ENCODE results near the gene SFXN5.

Gene SFXN5

GRCh38 chr2:73020657-73021370 lies 50.7 kb downstream of the SFXN5 start:
- no peak overlapping the region for H3K4me2 ChIP-seq (ENCODE audit: low read depth, low read length, poor library complexity, severe bottlenecking)
- no peak overlapping the region for H3K27ac ChIP-seq (ENCODE audit: low read depth, low read length)
- no peak overlapping the region for H2AFZ ChIP-seq (ENCODE audit: low read depth, low read length, severe bottlenecking)
- H3K4me3 ChIP-seq (ENCODE audit: insufficient read depth, low read length, poor library complexity, severe bottlenecking), result no peak overlapping the region
- no peaks in the 10 kb centered on the region for H4K20me1 ChIP-seq (ENCODE audit: low read depth, low read length)
- no peak overlapping the region for H3K9ac ChIP-seq (ENCODE audit: low read length)
- H3K9me3 ChIP-seq (ENCODE audit: insufficient read depth, low read length), result no peaks in the 10 kb centered on the region
- H3K9me2 ChIP-seq (replicated peaks; ENCODE audit: insufficient read depth, low read length), result no peaks in the 10 kb centered on the region
- TF ChIP-seq CTCF (IDR thresholded peaks at IDR 0.05; ENCODE audit: insufficient read depth, low read length, poor library complexity, severe bottlenecking), result no peak
- no peak for TF ChIP-seq EZH2phosphoT487 (conservative IDR thresholded peaks at IDR 0.05; ENCODE audit: low read length)
- H3K36me3 ChIP-seq (ENCODE audit: low read length), result no peaks in the 10 kb centered on the region
- no peaks in the 10 kb centered on the region for H3K79me2 ChIP-seq (ENCODE audit: insufficient read depth, low read length)
- no peaks in the 10 kb centered on the region for H3K27me3 ChIP-seq (ENCODE audit: low read length)
- H3F3A ChIP-seq (ENCODE audit: insufficient read depth), result no peaks in the 10 kb centered on the region

- Histone ChIP-seq H3K4me2 (ENCODE audit: low read depth, low read length, poor library complexity, severe bottlenecking) (no peak overlapping the region), H3K4me3 (ENCODE audit: insufficient read depth, low read length, poor library complexity, severe bottlenecking) (no peak overlapping the region), H3K9ac (ENCODE audit: low read length) (no peak overlapping the region), H3K27ac (ENCODE audit: low read depth, low read length) (no peak overlapping the region), H3K9me2 (replicated peaks; ENCODE audit: insufficient read depth, low read length) (no peaks in the 10 kb centered on the region), H3K36me3 (ENCODE audit: low read length) (no peaks in the 10 kb centered on the region), H2AFZ (ENCODE audit: low read depth, low read length, severe bottlenecking) (no peak overlapping the region), H4K20me1 (ENCODE audit: low read depth, low read length) (no peaks in the 10 kb centered on the region), H3K27me3 (ENCODE audit: low read length) (no peaks in the 10 kb centered on the region), H3K9me3 (ENCODE audit: insufficient read depth, low read length) (no peaks in the 10 kb centered on the region), H3K79me2 (ENCODE audit: insufficient read depth, low read length) (no peaks in the 10 kb centered on the region), H3F3A (ENCODE audit: insufficient read depth) (no peaks in the 10 kb centered on the region)
- TF ChIP-seq CTCF (IDR thresholded peaks at IDR 0.05; ENCODE audit: insufficient read depth, low read length, poor library complexity, severe bottlenecking) (no peak), EZH2phosphoT487 (conservative IDR thresholded peaks at IDR 0.05; ENCODE audit: low read length) (no peak)
These were observed 51.2 kb downstream of the SFXN5 start for GRCh38 chr2:73020306-73020656.

GRCh38 chr2:73018188-73018825 lies 53.2 kb downstream of the SFXN5 start:
- Histone ChIP-seq H3F3A (ENCODE audit: insufficient read depth) (no peaks in the 10 kb centered on the region), H3K27me3 (ENCODE audit: low read length) (no peaks in the 10 kb centered on the region), H3K4me2 (ENCODE audit: low read depth, low read length, poor library complexity, severe bottlenecking) (no peak overlapping the region), H4K20me1 (ENCODE audit: low read depth, low read length) (no peaks in the 10 kb centered on the region), H3K9me2 (replicated peaks; ENCODE audit: insufficient read depth, low read length) (no peaks in the 10 kb centered on the region), H2AFZ (ENCODE audit: low read depth, low read length, severe bottlenecking) (no peak overlapping the region), H3K9me3 (ENCODE audit: insufficient read depth, low read length) (no peaks in the 10 kb centered on the region), H3K9ac (ENCODE audit: low read length) (no peak overlapping the region), H3K27ac (ENCODE audit: low read depth, low read length) (no peak overlapping the region), H3K4me3 (ENCODE audit: insufficient read depth, low read length, poor library complexity, severe bottlenecking) (no peak overlapping the region), H3K79me2 (ENCODE audit: insufficient read depth, low read length) (no peaks in the 10 kb centered on the region), H3K36me3 (ENCODE audit: low read length) (no peaks in the 10 kb centered on the region)
- TF ChIP-seq CTCF (IDR thresholded peaks at IDR 0.05; ENCODE audit: insufficient read depth, low read length, poor library complexity, severe bottlenecking), result no peak
- TF ChIP-seq EZH2phosphoT487 (conservative IDR thresholded peaks at IDR 0.05; ENCODE audit: low read length), result no peak
